B cell (primary cell): Measurements from ENCODE around the gene HDAC5. TPM values are rescaled to one million over a fixed set of nuclear protein-coding genes. Genes with fewer than 3 reads are reported as not detected.

ENCODE experiments used
- ATAC-seq: fragments of 200-7000 bp; cut with Tn5 transposase; one replicate; pipeline ENCODE4 v1.10.0; 2021; ENCODE audit warnings: low read depth, mild to moderate bottlenecking, moderate number of reproducible peaks, moderate library complexity
- CTCF ChIA-PET: fragments of 350-600 bp; sonication (Branson Sonifier 250); formaldehyde crosslinking; loops from one replicate; lab custom pipeline; 2021; ENCODE audit warnings: antibody characterized with exemption, inconsistent platforms; lab: Charles Lee
- POLR2A ChIA-PET: fragments of 350-600 bp; sonication (Branson Sonifier 250); formaldehyde crosslinking; loops from one replicate; lab custom pipeline; 2021; ENCODE audit warnings: antibody characterized with exemption; lab: Charles Lee
- DNase-seq: peaks from one replicate; pipeline ENCODE4 v3.0.0; 2013
- H2AFZ ChIP-seq: 2 replicates; pipeline ENCODE4 v1.6.1; 2012; ENCODE audit warnings: mild to moderate bottlenecking, low read depth, low read length; ENCODE audit not compliant: insufficient read depth, poor library complexity, severe bottlenecking
- H3K27ac ChIP-seq, 2 donors: 1 replicate in 1 of 2; 2 replicates in 1 of 2; pipeline ENCODE4 v1.5.1; 2012 to 2013; ENCODE audit warnings: low read length in 2 of 2, mild to moderate bottlenecking in 2 of 2, moderate library complexity in 1 of 2
- H3K27me3 ChIP-seq, 4 experiments: fragments of 200-600 bp in 1 of 4; sonication (generic) in 1 of 4; replicated peaks in 1 of 4; 1 replicate in 2 of 4; 2 replicates in 2 of 4; pipeline versions ENCODE4 v1.6.1 to v1.7.0; 2013 to 2016; ENCODE audit warnings: low read length in 3 of 4, mild to moderate bottlenecking in 2 of 4, mixed read lengths in 1 of 4, moderate library complexity in 1 of 4; ENCODE audit not compliant: insufficient read depth in 4 of 4, control insufficient read depth in 3 of 4; ENCODE audit errors: control extremely low read depth in 1 of 4
- H3K36me3 ChIP-seq, 2 experiments: replicated peaks in 1 of 2; 1 replicate in 1 of 2; 2 replicates in 1 of 2; pipeline versions ENCODE4 v1.6.1 to v1.7.1; 2013; ENCODE audit warnings: low read length in 1 of 2; ENCODE audit not compliant: insufficient read depth in 2 of 2, control insufficient read depth in 1 of 2; ENCODE audit errors: control extremely low read depth in 1 of 2, extremely low read depth in 1 of 2
- H3K4me1 ChIP-seq, 2 donors: fragments of 200-600 bp in 1 of 2; sonication (generic) in 1 of 2; 1 replicate in 1 of 2; 2 replicates in 1 of 2; pipeline versions ENCODE4 v1.5.1 to v1.6.1; 2013 to 2017; ENCODE audit warnings: low read length in 2 of 2; ENCODE audit not compliant: control insufficient read depth in 2 of 2, insufficient read depth in 2 of 2
- H3K4me2 ChIP-seq: replicated peaks from 2 replicates; pipeline ENCODE3; 2012; ENCODE audit warnings: mild to moderate bottlenecking, low read depth, low read length; ENCODE audit not compliant: poor library complexity, severe bottlenecking
- H3K4me3 ChIP-seq, 5 experiments: fragments of 200-600 bp in 1 of 5; sonication (generic) in 1 of 5; 1 replicate in 3 of 5; 2 replicates in 2 of 5; pipeline versions ENCODE4 v1.5.1 to v1.7.0; 2011 to 2016; ENCODE audit warnings: low read length in 4 of 5, mild to moderate bottlenecking in 4 of 5, low read depth in 2 of 5, control low read depth in 1 of 5, moderate library complexity in 1 of 5; ENCODE audit not compliant: insufficient read depth in 1 of 5; ENCODE audit errors: control extremely low read depth in 1 of 5, extremely low read depth in 1 of 5
- H3K79me2 ChIP-seq: fragments of 200-600 bp; sonication (generic); one replicate; pipeline ENCODE4 v1.6.0; 2016; ENCODE audit warnings: low read length; ENCODE audit not compliant: control insufficient read depth, insufficient read depth
- H3K9ac ChIP-seq: fragments of 200-600 bp; sonication (generic); 2 replicates; pipeline ENCODE4 v1.6.1; 2017; ENCODE audit warnings: mild to moderate bottlenecking, low read length, moderate library complexity
- H3K9me3 ChIP-seq, 3 donors: one replicate each; pipeline versions ENCODE4 v1.6.1 to v1.7.1; 2013; ENCODE audit warnings: low read length in 2 of 3; ENCODE audit not compliant: control insufficient read depth in 2 of 3, insufficient read depth in 1 of 3; ENCODE audit errors: control extremely low read depth in 1 of 3
- H4K20me1 ChIP-seq: 2 replicates; pipeline ENCODE4 v1.6.0; 2012; ENCODE audit warnings: mild to moderate bottlenecking, low read length; ENCODE audit not compliant: insufficient read depth, control insufficient read depth, poor library complexity, severe bottlenecking
- H3K27ac Mint-ChIP-seq: one replicate; pipeline ENCODE4 v1.8.0; 2021; ENCODE audit warnings: mixed read lengths
- H3K27me3 Mint-ChIP-seq: one replicate; pipeline ENCODE4 v1.8.0; 2021; ENCODE audit warnings: mixed read lengths
- H3K4me1 Mint-ChIP-seq: one replicate; pipeline ENCODE4 v1.8.0; 2021; ENCODE audit warnings: mixed read lengths
- H3K4me3 Mint-ChIP-seq: one replicate; pipeline ENCODE4 v1.8.0; 2021; ENCODE audit warnings: mixed read lengths
- H3K9me3 Mint-ChIP-seq: one replicate; pipeline ENCODE4 v1.8.0; 2022; ENCODE audit warnings: mixed read lengths; ENCODE audit not compliant: insufficient read depth
- CTCF ChIP-seq: fragments of 200-600 bp; IDR thresholded peaks from one replicate; pipeline ENCODE4 v1.8.0; 2022; ENCODE audit warnings: antibody characterized with exemption, mild to moderate bottlenecking
- EZH2 ChIP-seq: IDR thresholded peaks from 2 replicates; pipeline ENCODE4 v1.6.1; 2012; ENCODE audit warnings: borderline replicate concordance, low read depth, mild to moderate bottlenecking, moderate library complexity, low read length; ENCODE audit not compliant: insufficient read depth, poor library complexity, severe bottlenecking
- WGBS: methylation state at CpG from one replicate; pipeline ENCODE4 v1.1.5; 2013; ENCODE audit warnings: missing lambda C conversion rate; ENCODE audit not compliant: insufficient coverage; 5-methylcytosine and 5-hydroxymethylcytosine counted together
- intact Hi-C: fragments of 100-400 bp; cut with micrococcal nuclease; formaldehyde crosslinking; loops from one replicate; pipeline ENCODE4 v1.10.0; 2022
- polyA plus RNA-seq: library from polyadenylated mRNA; depleted of rRNA; stranded (reverse); fragments of >200 nt; gene quantifications from 2 replicates; pipeline ENCODE4 v1.2.3, GENCODE V29; 2012
- total RNA-seq, 2 donors: library from RNA; stranded (reverse); fragments of 120-200 nt in 1 of 2; gene quantifications; 1 replicate in 1 of 2; 2 replicates in 1 of 2; pipeline versions ENCODE4 v1.2.3 to v1.2.4, GENCODE V29; 2013 to 2022

HDAC5 gene
- total and polyA plus RNA-seq, 2 donors (not counting 1 experiment from before 2014, with no cell fraction given) = 99.8 to 104 TPM

- H3K9ac ChIP-seq = no peak overlapping the region
- H3K27me3 Mint-ChIP-seq = no peaks in the 10 kb centered on the region
- POLR2A ChIA-PET = interaction anchor here (0.7 kb wide), 1 partner anchor 262 kb away, joined by 3 read pairs; no protein-coding TSS in a partner anchor
Measured at GRCh38 chr17:44094701-44095387, 28.6 kb downstream of the HDAC5 start.

More at GRCh38 chr17:44094701-44095387, 28.6 kb downstream of the HDAC5 start:
- Histone ChIP-seq H2AFZ (no peak overlapping the region), H3K4me1 (peaks cover 6 to 15% of the 10 kb centered on the region in 2 donors), H3K27ac (no peak overlapping the region), H3K36me3 (peaks cover 0 to 32% of the 10 kb centered on the region in 2 experiments), H3K4me2 (no peak overlapping the region), H3K27me3 (no peaks in the 10 kb centered on the region), H3K4me3 (no peak overlapping the region), H3K9me3 (no peaks in the 10 kb centered on the region), H3K79me2 (peaks cover 5% of the 10 kb centered on the region), H4K20me1 (peaks cover 44% of the 10 kb centered on the region)
- TF ChIP-seq CTCF (no peak), EZH2 (no peak)
- no peak for ATAC-seq
- no peak overlapping the region for H3K4me3 Mint-ChIP-seq
- H3K27ac Mint-ChIP-seq = no peak overlapping the region
- no peak for DNase-seq
- WGBS = 100% methylated on average over 4 of the region's 8 CpGs
- peaks cover 15% of the 10 kb centered on the region for H3K4me1 Mint-ChIP-seq
- H3K9me3 Mint-ChIP-seq = no peaks in the 10 kb centered on the region
- intact Hi-C loops = no loop called here
- CTCF ChIA-PET = interaction anchor here (0.7 kb wide), 1 partner anchor 10 kb away, joined by 3 read pairs; no protein-coding TSS in a partner anchor
